Activated T-helper 9 cell treated with anti-CD3 and anti-CD28 coated beads, Interleukin-2, amount 50 U/mL, for 16 hours (primary cell): Measurements from ENCODE around the gene SOST.

Experiments used
- DNase-seq: peaks from one replicate; pipeline ENCODE4 v3.0.0-alpha.2; 2020; ENCODE audit warnings: low read depth

The SOST gene

GRCh38 chr17:43741636-43742035 lies 17.0 kb downstream of the SOST start:
- no peak for DNase-seq

DNA sequence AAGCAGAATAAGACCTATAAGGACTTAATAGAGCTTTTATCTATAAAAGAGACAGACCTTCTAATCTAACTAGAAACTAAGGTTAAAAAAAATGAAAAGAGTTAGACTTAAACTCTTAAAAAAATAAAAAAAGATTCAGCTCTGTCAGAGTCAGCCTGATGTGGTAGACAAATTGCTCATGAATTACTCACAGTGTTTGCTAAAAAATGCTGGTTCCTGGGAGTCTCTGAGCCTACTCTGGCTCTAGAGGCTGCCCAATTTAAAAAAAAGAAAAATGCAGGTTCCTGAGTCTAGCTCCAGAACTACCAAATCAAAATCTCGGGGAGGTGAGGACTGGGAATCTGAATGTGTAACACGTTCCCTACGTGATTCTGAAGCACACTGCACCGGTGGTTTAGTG lies 18.1 kb downstream of the SOST start:
- DNase-seq: no peak

- no peak for DNase-seq
Measured at GRCh38 chr17:43737722-43738121, 20.9 kb downstream of the SOST start.

DNA sequence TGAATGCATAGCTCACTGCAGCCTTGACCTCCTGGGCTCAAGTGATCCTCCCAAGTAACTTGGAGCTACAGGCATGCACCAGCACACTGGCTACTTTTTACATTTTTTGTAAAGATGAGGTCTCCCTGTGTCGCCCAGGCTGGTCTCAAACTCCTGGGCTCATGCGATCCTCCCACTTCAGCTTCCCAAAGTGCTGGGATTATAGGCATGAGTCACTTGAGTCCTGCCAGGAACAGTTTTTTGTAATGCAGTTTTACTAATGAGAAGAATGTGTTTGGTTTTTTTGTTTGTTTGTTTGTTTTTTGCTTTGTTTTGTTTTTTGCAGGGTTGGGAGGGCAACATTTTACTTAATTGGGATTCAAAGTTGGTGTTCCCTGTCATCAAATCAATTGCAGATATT lies 22.2 kb downstream of the SOST start:
- DNase-seq: no peak

DNA sequence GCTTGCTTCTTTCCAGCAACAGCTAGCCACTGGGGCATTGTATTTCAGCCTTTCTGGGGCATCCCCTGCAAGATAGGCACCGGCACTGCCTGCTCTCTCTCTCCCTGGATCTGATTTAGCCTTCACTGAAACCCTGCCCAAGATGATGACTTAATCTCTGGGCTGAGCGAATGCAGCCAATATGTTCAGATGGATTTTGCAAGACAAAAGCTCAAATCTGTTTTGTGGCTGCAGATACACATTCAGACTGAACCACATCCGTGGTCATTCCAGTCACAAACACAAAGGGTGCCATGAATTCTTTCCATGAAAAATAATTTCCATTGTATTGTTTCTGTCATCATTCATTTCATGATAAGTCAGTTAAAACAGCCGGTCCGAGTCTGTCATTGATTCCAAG lies 24.2 kb downstream of the SOST start:
- no peak for DNase-seq

- DNase-seq: no peak
Measured at GRCh38 chr17:43733956-43734355, 24.6 kb downstream of the SOST start.

- DNase-seq: no peak
Measured at GRCh38 chr17:43732958-43733357, 25.6 kb downstream of the SOST start.

DNA sequence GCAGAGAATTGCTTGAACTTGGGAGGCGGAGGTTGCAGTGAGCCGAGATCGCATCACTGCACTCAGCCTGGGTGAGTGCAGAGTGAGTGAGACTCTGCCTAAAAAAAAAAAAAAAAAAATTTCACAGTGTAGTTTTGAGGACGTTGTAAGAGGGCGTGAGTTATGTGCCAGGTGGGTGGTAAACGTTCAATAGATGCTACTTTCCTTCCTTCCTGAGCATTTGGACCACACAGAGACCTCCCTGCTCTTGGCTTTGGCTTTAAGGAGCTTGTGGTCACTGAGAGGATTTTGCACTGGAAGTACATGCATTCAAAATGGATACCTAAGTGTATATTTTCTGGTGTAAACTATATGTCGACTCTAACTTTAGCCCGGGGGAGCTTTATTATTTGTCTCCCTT lies 30.5 kb downstream of the SOST start:
- DNase-seq: no peak

- DNase-seq: no peak
Measured at GRCh38 chr17:43723697-43724359, 34.8 kb downstream of the SOST start.

DNA sequence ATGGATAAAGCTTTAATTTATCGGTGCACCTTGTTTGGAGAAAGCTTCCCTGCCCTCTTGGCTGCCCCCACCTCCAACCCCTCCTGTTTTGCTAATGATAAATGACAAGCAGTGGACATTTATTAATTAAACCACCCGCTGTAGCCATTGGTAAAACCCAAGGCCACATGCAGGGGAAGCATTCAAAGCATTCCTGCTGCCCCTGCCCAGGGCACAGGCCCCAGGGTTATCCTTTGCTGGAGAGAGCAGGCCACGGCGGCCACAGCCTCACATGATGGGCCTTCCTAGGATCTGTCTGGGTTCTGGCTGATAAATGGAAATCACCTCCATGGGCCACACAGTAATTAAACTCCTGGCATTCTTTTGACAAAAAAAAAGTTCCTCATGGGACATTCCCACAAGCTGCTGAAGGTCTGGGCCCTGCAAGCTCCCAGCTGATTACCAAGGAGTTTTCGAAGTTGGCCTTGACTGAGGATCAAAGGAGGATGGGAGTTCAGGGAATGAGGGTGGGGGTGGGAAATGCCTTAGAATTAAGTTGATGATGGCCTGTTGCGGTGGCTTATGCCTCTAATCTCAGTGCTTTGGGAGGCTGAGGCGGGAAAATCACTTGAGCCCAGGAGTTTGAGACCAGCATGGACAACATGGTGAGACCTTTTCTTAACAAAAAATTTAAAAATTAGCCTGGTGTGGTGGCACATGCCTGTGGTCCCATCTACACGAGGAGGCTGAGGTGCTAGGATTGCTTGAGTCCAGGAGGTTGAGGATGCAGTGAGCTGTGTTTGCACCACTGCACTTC lies 35.5 kb downstream of the SOST start:
- no peak for DNase-seq

DNA sequence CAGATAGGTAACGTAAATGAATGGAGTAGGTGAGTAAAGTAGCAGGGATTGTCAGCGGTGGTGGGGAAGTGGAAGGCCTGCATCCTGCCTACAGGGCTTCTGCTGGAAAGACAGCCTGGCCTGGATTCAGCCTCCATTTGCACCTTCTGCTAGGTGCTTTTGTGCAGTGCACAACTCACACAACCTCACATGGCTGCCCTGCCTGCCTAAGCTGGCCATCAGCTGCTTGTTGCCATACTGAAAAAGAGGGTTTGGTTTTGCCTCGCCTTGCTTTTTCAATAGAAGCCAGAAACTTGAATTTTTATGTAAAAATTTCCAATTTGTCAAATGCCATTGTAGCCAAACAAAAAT lies 36.3 kb downstream of the SOST start:
- DNase-seq: no peak

DNA sequence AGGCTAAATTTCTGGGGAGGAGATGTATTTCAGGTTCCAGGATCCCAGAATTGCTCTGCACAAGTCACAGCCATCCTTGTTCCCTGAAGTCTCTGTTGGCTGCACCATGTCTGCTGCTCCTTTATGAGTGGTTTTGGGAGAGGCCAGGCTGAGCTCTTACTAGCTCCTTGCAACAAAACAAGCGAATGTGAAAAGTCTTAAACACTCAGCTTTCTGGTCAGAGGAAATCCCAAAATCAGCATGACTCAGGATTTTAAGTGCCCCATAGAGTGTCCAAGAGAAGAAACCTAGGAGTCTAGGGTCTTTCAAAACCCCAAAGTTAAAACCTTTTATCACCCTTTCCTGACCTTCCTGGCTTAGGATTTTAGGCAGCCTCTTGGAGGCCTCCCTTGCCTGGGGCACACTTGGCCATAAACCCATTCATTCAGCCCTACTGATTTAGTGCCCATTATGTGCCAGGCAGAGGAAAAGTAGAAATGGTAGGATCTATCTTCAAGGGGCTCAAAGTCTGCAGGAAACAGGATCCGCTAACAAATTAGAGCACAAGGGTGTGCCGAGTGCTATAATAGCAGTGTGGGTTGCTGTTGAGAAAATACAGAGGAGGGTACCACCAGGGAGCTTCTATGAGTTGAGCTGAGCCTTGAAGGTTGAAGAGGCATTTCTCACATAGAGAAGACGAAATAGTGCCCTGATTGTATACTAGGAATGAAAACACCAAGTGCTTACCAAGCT lies 36.9 kb downstream of the SOST start:
- DNase-seq: no peak

GRCh38 chr17:43720311-43721060 lies 38.1 kb downstream of the SOST start:
- DNase-seq: peak; percentile 63

- DNase-seq: no peak
Measured at GRCh38 chr17:43719578-43719977, 39.0 kb downstream of the SOST start.

- no peak for DNase-seq
Measured at GRCh38 chr17:43718544-43718943, 40.0 kb downstream of the SOST start.

DNA sequence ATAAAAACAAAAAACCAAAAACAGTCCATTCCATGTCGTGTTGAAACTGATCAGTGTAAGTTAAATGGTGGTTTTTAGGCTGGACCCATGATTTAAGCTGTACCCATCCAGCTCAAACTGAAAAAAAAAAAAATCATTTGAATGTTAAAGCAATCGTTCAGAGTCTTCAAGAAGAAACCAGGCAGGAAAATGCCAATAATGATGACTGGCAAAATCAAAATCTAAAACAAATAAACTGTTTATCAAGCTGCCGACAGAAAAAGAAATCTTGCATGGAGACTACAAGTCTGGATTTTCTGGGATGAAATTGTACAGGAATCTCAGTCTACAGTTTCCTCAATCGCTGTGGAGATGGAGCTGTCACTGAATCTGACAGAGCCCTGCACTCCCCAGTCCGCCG lies 40.7 kb downstream of the SOST start:
- DNase-seq: no peak

DNA sequence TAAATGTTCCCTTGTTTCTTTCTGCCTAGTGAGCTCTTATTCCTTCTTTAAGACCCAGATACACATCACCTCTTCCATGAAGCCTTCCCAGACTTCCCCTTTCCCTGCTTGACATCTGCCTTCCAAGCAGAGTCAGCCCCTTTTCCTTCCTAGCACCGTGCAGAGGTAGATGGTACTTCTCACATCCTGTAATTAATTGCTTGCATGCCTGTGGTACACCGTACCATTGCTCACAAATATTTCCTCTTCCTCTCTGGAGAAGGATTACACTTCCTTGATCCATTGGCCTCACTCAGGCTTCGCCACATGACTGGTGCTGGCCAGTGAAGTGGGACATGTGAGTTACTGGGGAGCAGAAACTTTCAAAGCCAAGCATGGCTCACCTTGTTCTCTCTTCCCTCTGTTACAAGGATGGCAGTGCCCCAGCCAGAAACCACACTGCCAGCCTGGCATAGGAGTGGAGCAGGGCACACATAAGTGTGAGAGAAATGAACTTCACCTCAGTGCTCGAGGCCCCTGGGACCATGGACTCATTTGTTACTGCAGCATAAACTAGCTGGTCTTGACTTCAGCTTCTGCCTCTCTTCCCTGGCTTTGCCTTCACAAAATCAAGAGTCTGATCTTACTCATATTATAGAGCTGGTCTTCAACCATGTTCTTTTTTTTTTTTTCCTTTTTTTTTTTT lies 44.0 kb downstream of the SOST start:
- no peak for DNase-seq

DNA sequence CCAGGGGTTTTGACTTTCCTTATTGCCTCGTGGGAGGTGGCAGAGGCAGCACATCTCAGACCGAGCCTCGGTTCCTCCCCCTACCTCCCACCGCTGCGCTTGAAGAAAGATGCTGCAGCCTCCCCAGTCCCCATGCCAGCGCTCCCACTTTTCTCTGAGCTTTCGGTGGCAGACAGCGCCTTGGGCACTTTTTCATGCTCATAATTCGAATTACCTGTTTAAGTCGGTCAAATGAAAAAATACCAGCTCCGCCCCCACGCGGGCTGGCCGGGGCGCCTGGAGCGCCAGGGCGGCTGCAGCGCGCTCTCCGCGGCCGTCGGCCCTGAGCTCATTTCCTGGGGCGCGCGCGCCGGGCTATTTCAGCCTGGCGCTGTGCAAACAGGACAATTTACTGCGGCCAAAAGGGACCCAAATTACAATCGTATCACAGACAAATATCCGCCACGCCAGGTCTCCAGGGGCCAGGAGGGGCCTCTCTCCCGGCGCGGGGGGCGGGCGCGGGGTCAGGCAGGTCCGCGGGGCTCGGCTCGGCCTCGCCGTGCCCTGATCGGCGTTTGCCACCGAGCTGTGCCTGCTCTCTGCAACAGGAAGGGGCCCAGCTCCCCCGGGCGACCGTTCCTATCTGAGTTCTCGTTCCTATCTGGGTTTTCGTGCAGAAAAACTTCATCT lies 45.0 kb downstream of the SOST start:
- DNase-seq: no peak

- DNase-seq: no peak
Measured at GRCh38 chr17:43712397-43712796, 46.2 kb downstream of the SOST start.

GRCh38 chr17:43710101-43710500 lies 48.5 kb downstream of the SOST start:
- DNase-seq: no peak

DNA sequence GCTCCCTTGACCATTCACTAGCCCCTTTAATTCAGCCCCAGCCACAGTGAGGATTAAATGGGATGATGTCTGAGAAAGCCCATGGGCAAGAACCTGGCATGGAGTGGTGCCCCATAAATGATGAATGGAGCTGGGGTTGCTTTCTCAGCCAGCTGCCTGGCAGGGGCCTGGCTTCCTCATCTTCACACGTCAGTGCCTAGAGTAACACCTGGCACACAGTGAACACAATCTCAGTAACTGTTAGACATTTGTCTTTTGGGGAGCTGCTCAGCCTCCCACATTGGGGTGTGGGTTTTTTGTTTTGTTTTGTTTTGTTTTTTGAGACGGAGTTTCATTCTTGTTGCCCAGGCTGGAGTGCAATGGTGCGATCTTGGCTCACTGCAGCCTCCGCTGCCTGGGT lies 49.4 kb downstream of the SOST start:
- DNase-seq: no peak
